ENCODE measurements around the gene SYCN. TPM values are rescaled to one million over a fixed set of nuclear protein-coding genes. Genes with fewer than 3 reads are reported as not detected.

Gene SYCN
- total RNA-seq, 3 donors from 2014 or later, result not detected

DNA sequence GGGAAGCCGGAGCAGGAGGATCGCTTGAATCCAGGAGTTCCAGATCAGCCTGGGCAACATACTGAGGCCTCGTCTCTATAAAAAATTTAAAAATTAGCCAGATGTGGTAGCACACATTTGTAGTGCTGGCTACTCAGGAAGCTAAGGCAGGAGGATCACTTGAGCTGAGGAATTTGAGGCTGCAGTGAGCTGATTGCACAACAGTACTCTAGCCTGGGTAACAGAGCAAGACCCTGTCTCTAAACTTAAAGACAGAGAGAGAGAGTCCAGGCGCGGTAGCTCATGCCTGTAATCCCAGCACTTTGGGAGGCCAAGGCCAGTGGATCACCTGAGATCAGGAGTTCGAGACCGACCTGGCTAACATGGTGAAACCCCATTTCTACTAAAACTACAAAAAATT lies 36.4 kb upstream of the SYCN start:
- Histone ChIP-seq H3K9me3 (no peaks in the 10 kb centered on the region), H3K4me3 (no peak overlapping the region), H3K4me1 (ENCODE audit: low read depth) (no peaks in the 10 kb centered on the region), H3K36me3 (ENCODE audit: low read depth) (no peaks in the 10 kb centered on the region)
- ATAC-seq (no peak), DNase-seq (no peak)
- TF ChIP-seq, protein P1, sequence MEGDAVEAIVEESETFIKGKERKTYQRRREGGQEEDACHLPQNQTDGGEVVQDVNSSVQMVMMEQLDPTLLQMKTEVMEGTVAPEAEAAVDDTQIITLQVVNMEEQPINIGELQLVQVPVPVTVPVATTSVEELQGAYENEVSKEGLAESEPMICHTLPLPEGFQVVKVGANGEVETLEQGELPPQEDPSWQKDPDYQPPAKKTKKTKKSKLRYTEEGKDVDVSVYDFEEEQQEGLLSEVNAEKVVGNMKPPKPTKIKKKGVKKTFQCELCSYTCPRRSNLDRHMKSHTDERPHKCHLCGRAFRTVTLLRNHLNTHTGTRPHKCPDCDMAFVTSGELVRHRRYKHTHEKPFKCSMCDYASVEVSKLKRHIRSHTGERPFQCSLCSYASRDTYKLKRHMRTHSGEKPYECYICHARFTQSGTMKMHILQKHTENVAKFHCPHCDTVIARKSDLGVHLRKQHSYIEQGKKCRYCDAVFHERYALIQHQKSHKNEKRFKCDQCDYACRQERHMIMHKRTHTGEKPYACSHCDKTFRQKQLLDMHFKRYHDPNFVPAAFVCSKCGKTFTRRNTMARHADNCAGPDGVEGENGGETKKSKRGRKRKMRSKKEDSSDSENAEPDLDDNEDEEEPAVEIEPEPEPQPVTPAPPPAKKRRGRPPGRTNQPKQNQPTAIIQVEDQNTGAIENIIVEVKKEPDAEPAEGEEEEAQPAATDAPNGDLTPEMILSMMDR (IDR thresholded peaks at IDR 0.05), result no peak
- intact Hi-C loops (cut with DNase I, micrococcal nuclease), result no loop called here

- Histone ChIP-seq H3K9me3 (no peaks in the 10 kb centered on the region), H3K4me3 (no peak overlapping the region), H3K4me1 (ENCODE audit: low read depth) (no peaks in the 10 kb centered on the region), H3K36me3 (ENCODE audit: low read depth) (no peaks in the 10 kb centered on the region)
- ATAC-seq, result no peak
- TF ChIP-seq, protein P1 (IDR thresholded peaks at IDR 0.05), result no peak
- DNase-seq, result no peak
- intact Hi-C loops (cut with DNase I, micrococcal nuclease), result no loop called here
These were observed 34.9 kb upstream of the SYCN start for GRCh38 chr19:39238944-39239343.

GRCh38 chr19:39238209-39238608 lies 34.1 kb upstream of the SYCN start:
- no peak for DNase-seq
- TF ChIP-seq, protein P1 (IDR thresholded peaks at IDR 0.05), result no peak
- no peaks in the 10 kb centered on the region for H3K36me3 ChIP-seq (ENCODE audit: low read depth)
- no peaks in the 10 kb centered on the region for H3K9me3 ChIP-seq
- no peaks in the 10 kb centered on the region for H3K4me1 ChIP-seq (ENCODE audit: low read depth)
- no peak overlapping the region for H3K4me3 ChIP-seq
- intact Hi-C loops (cut with DNase I, micrococcal nuclease), result no loop called here
- ATAC-seq, result no peak

GRCh38 chr19:39237200-39238184 lies 33.4 kb upstream of the SYCN start:
- intact Hi-C loops (cut with DNase I, micrococcal nuclease), result no loop called here
- Histone ChIP-seq H3K4me1 (ENCODE audit: low read depth) (no peaks in the 10 kb centered on the region), H3K4me3 (no peak overlapping the region), H3K36me3 (ENCODE audit: low read depth) (no peaks in the 10 kb centered on the region), H3K9me3 (no peaks in the 10 kb centered on the region)
- peak; percentile 97 for ATAC-seq
- DNase-seq, result peak; percentile 63 to 85 (median 75)
- TF ChIP-seq, protein P1 (IDR thresholded peaks at IDR 0.05), result no peak

GRCh38 chr19:39236527-39236926 lies 32.5 kb upstream of the SYCN start:
- H3K36me3 ChIP-seq (ENCODE audit: low read depth), result no peaks in the 10 kb centered on the region
- ATAC-seq, result peak; percentile 54
- peak; percentile 9 to 62 (median 43) for DNase-seq
- intact Hi-C loops (cut with DNase I, micrococcal nuclease), result no loop called here
- H3K9me3 ChIP-seq, result no peaks in the 10 kb centered on the region
- H3K4me1 ChIP-seq (ENCODE audit: low read depth), result no peaks in the 10 kb centered on the region
- no peak overlapping the region for H3K4me3 ChIP-seq
- TF ChIP-seq, protein P1 (IDR thresholded peaks at IDR 0.05), result no peak

Data from mucosa of descending colon (tissue), 3 donors.